ENCODE results near the gene TRPM7. TPM values are rescaled to one million over a fixed set of nuclear protein-coding genes. Genes with fewer than 3 reads are reported as not detected.

Gene TRPM7
- total and polyA plus RNA-seq, 2 of the 8 experiments (the other 6 are each of a cell fraction or from before 2014, with no cell fraction given): 7.5 to 33.2 TPM

DNA sequence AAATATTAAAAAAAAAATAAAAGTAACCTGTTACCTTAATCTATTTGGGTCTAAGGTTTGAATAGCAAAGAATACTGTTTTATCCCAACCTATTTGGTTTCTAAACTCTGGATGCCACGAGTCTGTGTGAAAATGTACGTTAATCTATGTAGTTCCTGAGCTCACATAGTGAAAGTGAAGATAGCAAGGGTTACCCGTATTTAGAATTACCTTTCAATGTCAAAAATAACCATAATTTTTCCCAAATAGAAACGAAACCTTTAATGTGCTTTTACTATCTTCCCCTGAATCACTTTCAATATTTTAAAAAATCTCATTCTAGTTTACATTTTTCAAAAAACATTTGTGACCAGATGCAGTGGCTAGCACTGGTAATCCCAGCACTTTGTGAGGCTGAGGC is 134.4 kb downstream of the TRPM7 start:
- CTCF ChIA-PET (ENCODE audit: partially characterized antibody): no interaction called here
- Histone ChIP-seq H2BK15ac (ENCODE audit: low read length) (no peak overlapping the region), H2BK12ac (ENCODE audit: low read depth, low read length) (no peak overlapping the region)

More for the DNA sequence above, 134.4 kb downstream of the TRPM7 start:
- Histone ChIP-seq H2BK5ac (ENCODE audit: low read depth, low read length) (no peak overlapping the region), H2AK5ac (ENCODE audit: low read depth, low read length) (no peak overlapping the region), H2AFZ (ENCODE audit: low read length) (no peak overlapping the region), H3K27ac (ENCODE audit: low read depth, low read length) (no peak overlapping the region), H3K4me1 (replicated peaks in 1 of 4; ENCODE audit: control insufficient read depth in 3 of 4, insufficient read depth in 4 of 4, low read length in 3 of 4) (no peaks in the 10 kb centered on the region), H2BK120ac (replicated peaks; ENCODE audit: low read depth, low read length) (no peak overlapping the region), H3K4me3 (ENCODE audit: extremely low read depth in 1 of 4, insufficient read depth in 2 of 4, low read depth in 3 of 4, low read length in 4 of 4) (no peak overlapping the region), H3K79me1 (ENCODE audit: low read depth, low read length) (no peaks in the 10 kb centered on the region), H4K8ac (ENCODE audit: extremely low read depth, insufficient read depth, low read length) (no peak overlapping the region), H3K9me3 (ENCODE audit: insufficient read depth in 2 of 2, low read depth in 1 of 2, low read length in 1 of 2) (no peaks in the 10 kb centered on the region), H4K91ac (replicated peaks; ENCODE audit: insufficient read length, low read length) (no peak overlapping the region), H3K4me2 (ENCODE audit: insufficient read depth in 1 of 2, low read depth in 2 of 2, low read length in 2 of 2) (no peak overlapping the region), H3K18ac (ENCODE audit: extremely low read depth, low read length) (no peak overlapping the region), H3K27me3 (replicated peaks in 1 of 4; ENCODE audit: control insufficient read depth in 3 of 4, extremely low read depth in 1 of 4, insufficient read depth in 3 of 4, low read length in 3 of 4) (no peaks in the 10 kb centered on the region), H3K36me3 (ENCODE audit: control insufficient read depth in 2 of 4, insufficient read depth in 4 of 4, low read length in 3 of 4) (no peaks in the 10 kb centered on the region), H3K56ac (replicated peaks; ENCODE audit: insufficient read length, low read depth, low read length) (no peak overlapping the region), H4K20me1 (replicated peaks in 1 of 2; ENCODE audit: control insufficient read depth in 1 of 2, insufficient read depth in 2 of 2, low read length in 2 of 2) (no peaks in the 10 kb centered on the region), H4K5ac (ENCODE audit: insufficient read length, low read depth, low read length) (no peak overlapping the region), H3K14ac (ENCODE audit: insufficient read length) (no peak overlapping the region), H3K23me2 (ENCODE audit: low read depth, low read length) (no peaks in the 10 kb centered on the region), H2BK20ac (ENCODE audit: low read length) (no peak overlapping the region), H3K79me2 (ENCODE audit: control insufficient read depth in 1 of 2, insufficient read depth in 2 of 2, low read length in 2 of 2) (no peaks in the 10 kb centered on the region), H3K23ac (ENCODE audit: insufficient read length) (no peak overlapping the region), H3K4ac (replicated peaks; ENCODE audit: insufficient read length, low read depth, low read length) (no peak overlapping the region), H3K9ac (replicated peaks in 1 of 4; ENCODE audit: extremely low read depth in 1 of 4, low read depth in 3 of 4, low read length in 3 of 4) (no peak overlapping the region)
- DNase-seq (ENCODE audit: low read depth in 1 of 2, low spot score in 2 of 2) (no peak), FAIRE-seq (no peak)
- TF ChIP-seq, protein P1, sequence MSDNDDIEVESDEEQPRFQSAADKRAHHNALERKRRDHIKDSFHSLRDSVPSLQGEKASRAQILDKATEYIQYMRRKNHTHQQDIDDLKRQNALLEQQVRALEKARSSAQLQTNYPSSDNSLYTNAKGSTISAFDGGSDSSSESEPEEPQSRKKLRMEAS (IDR thresholded peaks at IDR 0.05): no peak
- 92% methylated on average over 4 of the region's 4 CpGs; no CpG with 5 or more reads in 1 of the 2 experiments for WGBS, 2 experiments (ENCODE audit: extremely low coverage in 1 of 2, insufficient coverage in 1 of 2, insufficient read length in 1 of 2, insufficient replicate concordance in 2 of 2, low coverage in 1 of 2, low lambda C conversion rate in 2 of 2, missing lambda C conversion rate in 1 of 2)
- POLR2A ChIA-PET (ENCODE audit: partially characterized antibody): interaction anchor here (0.9 kb wide), 1 partner anchor 327 kb away, joined by 3 read pairs; no protein-coding TSS in a partner anchor

Measured in H1 (cell line).